Thymus (tissue), 11 donors: ENCODE measurements around the gene OR2AK2. TPM values are rescaled to one million over a fixed set of nuclear protein-coding genes. Genes with fewer than 3 reads are reported as not detected.

Source experiments
- DNase-seq, 9 donors: peaks; one replicate each; pipeline ENCODE4 v3.0.0-alpha.2; 2013; ENCODE audit warnings: low spot score in 9 of 9, low read depth in 6 of 9, missing footprints in 1 of 9
- H3K27ac ChIP-seq, 2 donors: one replicate each; pipeline ENCODE4 v1.5.1; 2013; ENCODE audit warnings: control low read depth in 1 of 2, low read depth in 1 of 2, low read length in 1 of 2, mild to moderate bottlenecking in 1 of 2, moderate library complexity in 1 of 2
- H3K27me3 ChIP-seq, 2 donors: one replicate each; pipeline ENCODE4 v1.5.1; 2013; ENCODE audit warnings: low read length in 1 of 2; ENCODE audit not compliant: control insufficient read depth in 2 of 2, insufficient read depth in 1 of 2
- H3K36me3 ChIP-seq, 2 donors: one replicate each; pipeline ENCODE4 v1.5.1; 2013; ENCODE audit warnings: low read length in 1 of 2, mild to moderate bottlenecking in 1 of 2, moderate library complexity in 1 of 2; ENCODE audit not compliant: control insufficient read depth in 2 of 2, insufficient read depth in 2 of 2
- H3K4me1 ChIP-seq, 2 donors: one replicate each; pipeline ENCODE4 v1.5.1; 2013; ENCODE audit warnings: low read length in 2 of 2; ENCODE audit not compliant: control insufficient read depth in 2 of 2, insufficient read depth in 2 of 2
- H3K4me3 ChIP-seq, 2 donors: one replicate each; pipeline ENCODE4 v1.5.1; 2013; ENCODE audit warnings: low read length in 2 of 2, control low read depth in 1 of 2, mild to moderate bottlenecking in 1 of 2
- H3K9me3 ChIP-seq, 2 donors: one replicate each; pipeline ENCODE4 v1.5.1; 2013; ENCODE audit warnings: low read length in 1 of 2, mild to moderate bottlenecking in 1 of 2; ENCODE audit not compliant: control insufficient read depth in 2 of 2, insufficient read depth in 1 of 2
- WGBS: extraction: QIAGEN DNeasy Blood & Tissue Kit; methylation state at CpG from one replicate; pipeline ENCODE4 v1.1.7; 2013; 5-methylcytosine and 5-hydroxymethylcytosine counted together
- polyA plus RNA-seq: library from polyadenylated mRNA; stranded (reverse); fragments of 200-250 nt; gene quantifications from one replicate; pipeline ENCODE4 v1.2.3, GENCODE V29; 2013
- total RNA-seq: library from RNA; stranded (reverse); fragments of 120-200 nt; gene quantifications from one replicate; pipeline ENCODE4 v1.2.4, GENCODE V29; 2013
- donor health status: healthy.

The OR2AK2 gene
- total and polyA plus RNA-seq, 2 donors: 0.09 TPM; not detected in 1

- 96% methylated on average over 3 of the region's 3 CpGs for WGBS
- no peaks in the 10 kb centered on the region for H3K9me3 ChIP-seq
- no peaks in the 10 kb centered on the region for H3K27me3 ChIP-seq
- no peak overlapping the region for H3K4me3 ChIP-seq
- H3K27ac ChIP-seq: no peak overlapping the region
- DNase-seq: no peak
- H3K4me1 ChIP-seq: no peaks in the 10 kb centered on the region
- H3K36me3 ChIP-seq: no peaks in the 10 kb centered on the region
Observed at GRCh38 chr1:248009681-248010080, 44.6 kb downstream of the OR2AK2 start.

GRCh38 chr1:248013229-248013710, 48.2 kb downstream of the OR2AK2 start, which contains the start of gene OR2L5:
Gene OR2L5, plus strand, starts transcription at chr1:248013660. Its CDS starts 8,288 bp downstream, at chr1:248021948.
- no peak for DNase-seq
- Histone ChIP-seq H3K4me1 (no peaks in the 10 kb centered on the region), H3K4me3 (no peak within 1 kb of the TSS), H3K27me3 (no peaks in the 10 kb centered on the region), H3K27ac (no peak within 1 kb of the TSS), H3K9me3 (no peaks in the 10 kb centered on the region), H3K36me3 (no peaks in the 10 kb centered on the region)
- WGBS: 98% methylated on average over 2 of the region's 2 CpGs

GRCh38 chr1:248015803-248016202, 50.8 kb downstream of the OR2AK2 start:
- Histone ChIP-seq H3K4me3 (no peak overlapping the region), H3K27me3 (no peaks in the 10 kb centered on the region), H3K4me1 (no peaks in the 10 kb centered on the region), H3K9me3 (no peaks in the 10 kb centered on the region), H3K36me3 (no peaks in the 10 kb centered on the region), H3K27ac (no peak overlapping the region)
- 95% methylated on average over 1 of the region's 1 CpG for WGBS
- no peak for DNase-seq

Other genes starting within 250 kb of the OR2AK2 start
- not detected for gene OR6F1, start 248.6 kb upstream of the OR2AK2 start, total RNA-seq
- gene OR6F1, start 248.6 kb upstream of the OR2AK2 start, polyA plus RNA-seq: not detected
- not detected for gene OR14K1, start 226.6 kb upstream of the OR2AK2 start, total RNA-seq
- not detected for gene OR14K1, start 226.6 kb upstream of the OR2AK2 start, polyA plus RNA-seq
- not detected for gene OR14A2, start 217.1 kb upstream of the OR2AK2 start, total RNA-seq
- not detected for gene OR14A2, start 217.1 kb upstream of the OR2AK2 start, polyA plus RNA-seq
- not detected for gene OR1C1, start 204.7 kb upstream of the OR2AK2 start, total RNA-seq
- not detected for gene OR1C1, start 204.7 kb upstream of the OR2AK2 start, polyA plus RNA-seq
- not detected for gene OR14A16, start 141.1 kb upstream of the OR2AK2 start, total RNA-seq
- gene OR14A16, start 141.1 kb upstream of the OR2AK2 start, polyA plus RNA-seq: not detected
- not detected for gene OR11L1, start 123.3 kb upstream of the OR2AK2 start, total RNA-seq
- not detected for gene OR11L1, start 123.3 kb upstream of the OR2AK2 start, polyA plus RNA-seq
- 0.66 TPM for gene TRIM58, start 108.0 kb upstream of the OR2AK2 start, total RNA-seq
- 0.14 TPM for gene TRIM58, start 108.0 kb upstream of the OR2AK2 start, polyA plus RNA-seq
- gene OR2W3, start 69.6 kb upstream of the OR2AK2 start, total RNA-seq: 0.09 TPM
- gene OR2W3, start 69.6 kb upstream of the OR2AK2 start, polyA plus RNA-seq: 0.09 TPM
- gene OR2T8, start 45.0 kb upstream of the OR2AK2 start, total RNA-seq: not detected
- 0.02 TPM for gene OR2T8, start 45.0 kb upstream of the OR2AK2 start, polyA plus RNA-seq
- gene OR2AJ1, start 40.3 kb upstream of the OR2AK2 start, total RNA-seq: not detected
- not detected for gene OR2AJ1, start 40.3 kb upstream of the OR2AK2 start, polyA plus RNA-seq
- gene OR2L8, start 16.4 kb upstream of the OR2AK2 start, total RNA-seq: not detected
- not detected for gene OR2L8, start 16.4 kb upstream of the OR2AK2 start, polyA plus RNA-seq
- gene OR2L5, start 48.4 kb downstream of the OR2AK2 start, total RNA-seq: 0.05 TPM
- 0.02 TPM for gene OR2L5, start 48.4 kb downstream of the OR2AK2 start, polyA plus RNA-seq
- gene OR2L2, start 64.8 kb downstream of the OR2AK2 start, total RNA-seq: under 0.01 TPM
- 0.14 TPM for gene OR2L2, start 64.8 kb downstream of the OR2AK2 start, polyA plus RNA-seq
- gene OR2L3, start 81.6 kb downstream of the OR2AK2 start, total RNA-seq: not detected
- not detected for gene OR2L3, start 81.6 kb downstream of the OR2AK2 start, polyA plus RNA-seq
- 0.05 TPM for gene OR2L13, start 130.0 kb downstream of the OR2AK2 start, total RNA-seq
- 0.05 TPM for gene OR2L13, start 130.0 kb downstream of the OR2AK2 start, polyA plus RNA-seq
- gene OR2M5, start 179.9 kb downstream of the OR2AK2 start, total RNA-seq: not detected
- gene OR2M5, start 179.9 kb downstream of the OR2AK2 start, polyA plus RNA-seq: not detected
- gene OR2M2, start 209.6 kb downstream of the OR2AK2 start, total RNA-seq: not detected
- not detected for gene OR2M2, start 209.6 kb downstream of the OR2AK2 start, polyA plus RNA-seq
- not detected for gene OR2M3, start 232.0 kb downstream of the OR2AK2 start, total RNA-seq
- gene OR2M3, start 232.0 kb downstream of the OR2AK2 start, polyA plus RNA-seq: not detected